ENCODE results near the gene ATP5IF1. TPM values are rescaled to one million over a fixed set of nuclear protein-coding genes. Genes with fewer than 3 reads are reported as not detected.

Gene ATP5IF1
- total and polyA plus RNA-seq, 2 of the 4 experiments (the other 2 are of a cell fraction), result 33.7 to 105 TPM

- intact Hi-C loops (cut with micrococcal nuclease), result no loop called here
- Histone ChIP-seq H3K9me3 (ENCODE audit: control insufficient read depth, insufficient read depth, low read length) (no peaks in the 10 kb centered on the region), H4K8ac (ENCODE audit: low read depth in 2 of 2, low read length in 2 of 2) (no peak overlapping the region), H3K36me3 (ENCODE audit: control insufficient read depth, insufficient read depth, low read length) (peaks cover 2% of the 10 kb centered on the region; the same call in 1 of the 2 replicates), H3K4me1 (ENCODE audit: control insufficient read depth, insufficient read depth, low read length) (peaks cover 10% of the 10 kb centered on the region), H2AFZ (replicated peaks; ENCODE audit: low read length, poor library complexity) (no peak overlapping the region), H3K9me1 (ENCODE audit: insufficient read depth, low read length) (peaks cover 6% of the 10 kb centered on the region), H3K27ac (ENCODE audit: insufficient read depth, low read length) (no peak overlapping the region), H2BK120ac (ENCODE audit: low read depth, low read length) (no peak overlapping the region), H3K23ac (ENCODE audit: low read depth, low read length) (no peak overlapping the region), H3K27me3 (ENCODE audit: control insufficient read depth, insufficient read depth, low read length) (no peaks in the 10 kb centered on the region; the same call in 1 of the 2 replicates), H4K91ac (ENCODE audit: insufficient read depth, low read depth, low read length) (no peak overlapping the region), H3K18ac (ENCODE audit: low read depth, low read length) (no peak overlapping the region), H2BK20ac (ENCODE audit: low read depth, low read length) (no peak overlapping the region), H3K4me2 (ENCODE audit: low read depth, low read length) (no peak overlapping the region), H3K56ac (ENCODE audit: extremely low read depth, insufficient read depth, low read length) (no peak overlapping the region), H3K4ac (ENCODE audit: low read depth, low read length) (no peak overlapping the region), H2BK15ac (ENCODE audit: low read depth, low read length) (no peak overlapping the region), H2BK5ac (ENCODE audit: low read depth, low read length, poor library complexity, severe bottlenecking) (no peak overlapping the region), H3K79me1 (ENCODE audit: low read depth in 1 of 2, low read length in 2 of 2) (peaks cover 0 to 24% of the 10 kb centered on the region in 2 experiments; a peak in 2 of 4 replicates), H2AK9ac (replicated peaks; ENCODE audit: low read depth, low read length, poor library complexity) (no peak overlapping the region), H3K4me3 (ENCODE audit: insufficient read depth, low read depth, low read length) (no peak overlapping the region), H4K20me1 (ENCODE audit: insufficient read depth, low read length) (peaks cover 27% of the 10 kb centered on the region), H3K14ac (replicated peaks; ENCODE audit: low read depth, low read length) (no peak overlapping the region), H2AK5ac (ENCODE audit: low read depth, low read length) (no peak overlapping the region), H3K9ac (ENCODE audit: low read depth, low read length) (no peak overlapping the region), H4K5ac (ENCODE audit: low read depth, low read length) (no peak overlapping the region)
- dilution Hi-C loops (cut with HindIII; ENCODE audit: low sequenced_read_pairs, unreplicated experiment), result no loop called here
- no TSS peak for BruUV-seq (replicated peaks)
- DNase-seq, result no peak
- in situ Hi-C loops (cut with MboI; ENCODE audit: low sequenced_read_pairs), result loop anchor here (10.0 kb wide), 1 partner anchor 347 kb away; no protein-coding TSS in a partner anchor
- CTCF ChIA-PET, result interaction anchor here (0.6 to 1.4 kb wide), 3 partner anchors 9 to 99 kb away, joined by 4 to 15 read pairs (median 4); no protein-coding TSS in a partner anchor
- POLR2A ChIA-PET (ENCODE audit: unreplicated experiment), result interaction anchor here (0.6 kb wide), 2 partner anchors 252 to 333 kb away, joined by 3 to 5 read pairs; no protein-coding TSS in a partner anchor
- no peak for TF ChIP-seq MXI1 (IDR thresholded peaks at IDR 0.05; ENCODE audit: borderline replicate concordance, low read depth, low read length)
- no peak for TF ChIP-seq CHD1 (IDR thresholded peaks at IDR 0.05; ENCODE audit: low read depth, low read length)
- TF ChIP-seq CEBPB (IDR thresholded peaks at IDR 0.05; ENCODE audit: low read depth, low read length), result no peak
- no peak for TF ChIP-seq RAD21 (IDR thresholded peaks at IDR 0.05; ENCODE audit: low read length)
- no peak for TF ChIP-seq FOS (IDR thresholded peaks at IDR 0.05; ENCODE audit: low read depth, low read length)
- no peak for TF ChIP-seq ELK1 (IDR thresholded peaks at IDR 0.05; ENCODE audit: borderline replicate concordance, low read depth, low read length)
- no peak for TF ChIP-seq CTCF (conservative IDR thresholded peaks at IDR 0.05; ENCODE audit: low read depth, low read length)
- no peak for TF ChIP-seq USF2 (IDR thresholded peaks at IDR 0.05; ENCODE audit: low read depth, low read length)
- TF ChIP-seq RCOR1 (IDR thresholded peaks at IDR 0.05; ENCODE audit: insufficient replicate concordance, low read length), result no peak
- no peak for TF ChIP-seq MAFK (IDR thresholded peaks at IDR 0.05; ENCODE audit: low read depth, low read length)
- TF ChIP-seq SMC3 (IDR thresholded peaks at IDR 0.05; ENCODE audit: low read depth, low read length), result no peak
- no CpG with 5 or more reads among the region's 4 CpGs for WGBS, 2 experiments (ENCODE audit: extremely low coverage in 2 of 2, insufficient read length in 1 of 2)
- ATAC-seq (ENCODE audit: low read depth), result no peak
Observed at GRCh38 chr1:28257736-28258135, 21.8 kb downstream of the ATP5IF1 start.

Data from IMR-90 (cell line).